DMS79 treated with DMSO at 0.1 percent for 48 hours (cell line): ENCODE measurements around the gene SLC1A1.
A peak's percentile ranks its signal among the peaks of the same experiment; 100 is the strongest.
"Not testable (repeated sequence)": the region's sequence is repeated elsewhere in the genome, so short reads cannot be mapped to it uniquely, and the experiment has no call there.

ENCODE experiments used
- DNase-seq: peaks from one replicate; lab custom pipeline; 2025; lab: John Stamatoyannopoulos, UW

The SLC1A1 gene

GRCh38 chr9:4579001-4579400 lies 88.7 kb downstream of the SLC1A1 start:
- no peak for DNase-seq

- DNase-seq = no peak
Measured at GRCh38 chr9:4581035-4581760, 90.9 kb downstream of the SLC1A1 start.

GRCh38 chr9:4581861-4582565 lies 91.7 kb downstream of the SLC1A1 start:
- DNase-seq = no peak

GRCh38 chr9:4583001-4583400 lies 92.7 kb downstream of the SLC1A1 start:
- DNase-seq = no peak

- DNase-seq = no peak
Measured at GRCh38 chr9:4584636-4585035, 94.4 kb downstream of the SLC1A1 start.

- no peak for DNase-seq
Measured at GRCh38 chr9:4585135-4585534, 94.9 kb downstream of the SLC1A1 start.

GRCh38 chr9:4588721-4589120 lies 98.5 kb downstream of the SLC1A1 start:
- no peak for DNase-seq

- no peak for DNase-seq
Measured at GRCh38 chr9:4590430-4591122, 100.3 kb downstream of the SLC1A1 start.

GRCh38 chr9:4591123-4591500 lies 100.8 kb downstream of the SLC1A1 start:
- DNase-seq = no peak

GRCh38 chr9:4592295-4592694 lies 102.0 kb downstream of the SLC1A1 start:
- no peak for DNase-seq

GRCh38 chr9:4592886-4593285 lies 102.6 kb downstream of the SLC1A1 start:
- no peak for DNase-seq

GRCh38 chr9:4594545-4594944 lies 104.3 kb downstream of the SLC1A1 start:
- DNase-seq = no peak

GRCh38 chr9:4594994-4595393 lies 104.7 kb downstream of the SLC1A1 start:
- DNase-seq = no peak

- DNase-seq = no peak
Measured at GRCh38 chr9:4596165-4596922, 106.1 kb downstream of the SLC1A1 start.

GRCh38 chr9:4600368-4600767 lies 110.1 kb downstream of the SLC1A1 start:
- DNase-seq = no peak

GRCh38 chr9:4603830-4604229 lies 113.6 kb downstream of the SLC1A1 start:
- no peak for DNase-seq

GRCh38 chr9:4604678-4605095 lies 114.4 kb downstream of the SLC1A1 start:
- DNase-seq = peak; percentile 6

GRCh38 chr9:4606033-4606432 lies 115.8 kb downstream of the SLC1A1 start:
- DNase-seq = not testable (repeated sequence)

- no peak for DNase-seq
Measured at GRCh38 chr9:4614627-4615026, 124.4 kb downstream of the SLC1A1 start.

- DNase-seq = no peak
Measured at GRCh38 chr9:4615251-4615650, 125.0 kb downstream of the SLC1A1 start.

GRCh38 chr9:4615778-4616177 lies 125.5 kb downstream of the SLC1A1 start:
- DNase-seq = no peak

- DNase-seq = no peak
Measured at GRCh38 chr9:4617752-4618151, 127.5 kb downstream of the SLC1A1 start.
